IPS-18a (cell line): ENCODE results near the gene TACSTD2.
"Not testable (repeated sequence)": the region's sequence is repeated elsewhere in the genome, so short reads cannot be mapped to it uniquely, and the experiment has no call there.

Experiments
- H3K27ac ChIP-seq: one replicate; pipeline ENCODE4 v1.5.1; 2013; ENCODE audit warnings: low read length
- H3K27me3 ChIP-seq: one replicate; pipeline ENCODE4 v1.6.1; 2013; ENCODE audit warnings: mild to moderate bottlenecking, low read length; ENCODE audit not compliant: control insufficient read depth, insufficient read depth
- H3K36me3 ChIP-seq: one replicate; pipeline ENCODE4 v1.6.1; 2013; ENCODE audit warnings: low read depth, low read length; ENCODE audit not compliant: control insufficient read depth
- H3K4me1 ChIP-seq: one replicate; pipeline ENCODE4 v1.6.1; 2013; ENCODE audit warnings: low read depth, low read length; ENCODE audit not compliant: control insufficient read depth
- H3K4me3 ChIP-seq: one replicate; pipeline ENCODE4 v1.5.1; 2013; ENCODE audit warnings: low read length
- H3K9ac ChIP-seq: one replicate; pipeline ENCODE4 v1.6.1; 2013; ENCODE audit warnings: mild to moderate bottlenecking, low read length, moderate library complexity
- H3K9me3 ChIP-seq: one replicate; pipeline ENCODE4 v1.6.1; 2013; ENCODE audit warnings: low read depth, low read length; ENCODE audit not compliant: control insufficient read depth

The TACSTD2 gene

GRCh38 chr1:58574816-58575215 is 2.2 kb downstream of the TACSTD2 start:
- Histone ChIP-seq H3K36me3 (no peaks in the 10 kb centered on the region), H3K9me3 (no peaks in the 10 kb centered on the region), H3K9ac (no peak overlapping the region), H3K27ac (no peak overlapping the region), H3K4me3 (no peak overlapping the region), H3K27me3 (peaks cover 38% of the 10 kb centered on the region), H3K4me1 (peaks cover 17% of the 10 kb centered on the region)

GRCh38 chr1:58573705-58574591 is 3.1 kb downstream of the TACSTD2 start:
- Histone ChIP-seq H3K4me1 (peaks cover 17% of the 10 kb centered on the region), H3K9ac (no peak overlapping the region), H3K27ac (no peak overlapping the region), H3K36me3 (no peaks in the 10 kb centered on the region), H3K27me3 (peaks cover 38% of the 10 kb centered on the region), H3K4me3 (no peak overlapping the region), H3K9me3 (no peaks in the 10 kb centered on the region)

GRCh38 chr1:58573138-58573537 is 3.9 kb downstream of the TACSTD2 start:
- H3K4me3 ChIP-seq: no peak overlapping the region
- H3K4me1 ChIP-seq: peaks cover 21% of the 10 kb centered on the region
- H3K27me3 ChIP-seq: peaks cover 34% of the 10 kb centered on the region
- H3K9me3 ChIP-seq: no peaks in the 10 kb centered on the region
- H3K27ac ChIP-seq: no peak overlapping the region
- H3K36me3 ChIP-seq: no peaks in the 10 kb centered on the region
- no peak overlapping the region for H3K9ac ChIP-seq

GRCh38 chr1:58572690-58573089 is 4.4 kb downstream of the TACSTD2 start:
- H3K9ac ChIP-seq: no peak overlapping the region
- H3K4me3 ChIP-seq: no peak overlapping the region
- H3K4me1 ChIP-seq: peaks cover 21% of the 10 kb centered on the region
- no peaks in the 10 kb centered on the region for H3K36me3 ChIP-seq
- no peaks in the 10 kb centered on the region for H3K9me3 ChIP-seq
- H3K27me3 ChIP-seq: peaks cover 29% of the 10 kb centered on the region
- H3K27ac ChIP-seq: no peak overlapping the region

- H3K9me3 ChIP-seq: no peaks in the 10 kb centered on the region
- peaks cover 21% of the 10 kb centered on the region for H3K4me1 ChIP-seq
- no peaks in the 10 kb centered on the region for H3K36me3 ChIP-seq
- peaks cover 19% of the 10 kb centered on the region for H3K27me3 ChIP-seq
- H3K4me3 ChIP-seq: no peak overlapping the region
- H3K9ac ChIP-seq: no peak overlapping the region
- H3K27ac ChIP-seq: no peak overlapping the region
Measured at GRCh38 chr1:58571616-58572015, 5.4 kb downstream of the TACSTD2 start.

- Histone ChIP-seq H3K4me3 (no peak overlapping the region), H3K4me1 (peaks cover 21% of the 10 kb centered on the region), H3K27me3 (peaks cover 11% of the 10 kb centered on the region)
Measured at GRCh38 chr1:58570817-58571216, 6.2 kb downstream of the TACSTD2 start.

GRCh38 chr1:58570094-58570493 is 7.0 kb downstream of the TACSTD2 start:
- H3K27me3 ChIP-seq: peaks cover 4% of the 10 kb centered on the region
- no peak overlapping the region for H3K4me3 ChIP-seq
- no peak overlapping the region for H3K27ac ChIP-seq
- H3K9me3 ChIP-seq: no peaks in the 10 kb centered on the region
- no peaks in the 10 kb centered on the region for H3K36me3 ChIP-seq
- no peak overlapping the region for H3K9ac ChIP-seq
- peaks cover 21% of the 10 kb centered on the region for H3K4me1 ChIP-seq

More at GRCh38 chr1:58570817-58571216, 6.2 kb downstream of the TACSTD2 start:
- Histone ChIP-seq H3K36me3 (no peaks in the 10 kb centered on the region), H3K9me3 (no peaks in the 10 kb centered on the region), H3K9ac (no peak overlapping the region), H3K27ac (no peak overlapping the region)

- Histone ChIP-seq H3K27me3 (no peaks in the 10 kb centered on the region), H3K9me3 (no peaks in the 10 kb centered on the region), H3K27ac (no peak overlapping the region), H3K4me3 (no peak overlapping the region), H3K4me1 (peaks cover 19% of the 10 kb centered on the region), H3K36me3 (no peaks in the 10 kb centered on the region), H3K9ac (no peak overlapping the region)
Measured at GRCh38 chr1:58568911-58569310, 8.1 kb downstream of the TACSTD2 start.

GRCh38 chr1:58568271-58568860 is 8.7 kb downstream of the TACSTD2 start:
- no peaks in the 10 kb centered on the region for H3K9me3 ChIP-seq
- peaks cover 14% of the 10 kb centered on the region for H3K4me1 ChIP-seq
- no peak overlapping the region for H3K9ac ChIP-seq
- H3K27me3 ChIP-seq: no peaks in the 10 kb centered on the region
- H3K36me3 ChIP-seq: no peaks in the 10 kb centered on the region
- H3K4me3 ChIP-seq: no peak overlapping the region
- H3K27ac ChIP-seq: no peak overlapping the region

- no peaks in the 10 kb centered on the region for H3K9me3 ChIP-seq
- no peaks in the 10 kb centered on the region for H3K27me3 ChIP-seq
- no peak overlapping the region for H3K9ac ChIP-seq
- no peaks in the 10 kb centered on the region for H3K36me3 ChIP-seq
- H3K4me1 ChIP-seq: peaks cover 4% of the 10 kb centered on the region
- no peak overlapping the region for H3K27ac ChIP-seq
- H3K4me3 ChIP-seq: no peak overlapping the region
Measured at GRCh38 chr1:58566339-58566738, 10.7 kb downstream of the TACSTD2 start.

GRCh38 chr1:58563715-58564114 is 13.3 kb downstream of the TACSTD2 start:
- not testable (repeated sequence) for H3K27me3 ChIP-seq, H3K9ac ChIP-seq, H3K27ac ChIP-seq, H3K4me1 ChIP-seq, H3K4me3 ChIP-seq, H3K36me3 ChIP-seq, H3K9me3 ChIP-seq

GRCh38 chr1:58561633-58562032 is 15.4 kb downstream of the TACSTD2 start:
- Histone ChIP-seq H3K27me3 (no peaks in the 10 kb centered on the region), H3K9ac (no peak overlapping the region), H3K4me3 (no peak overlapping the region), H3K27ac (no peak overlapping the region), H3K9me3 (no peaks in the 10 kb centered on the region), H3K4me1 (no peaks in the 10 kb centered on the region), H3K36me3 (no peaks in the 10 kb centered on the region)
